ENCODE data around the gene ANP32A.

The ANP32A gene

DNA sequence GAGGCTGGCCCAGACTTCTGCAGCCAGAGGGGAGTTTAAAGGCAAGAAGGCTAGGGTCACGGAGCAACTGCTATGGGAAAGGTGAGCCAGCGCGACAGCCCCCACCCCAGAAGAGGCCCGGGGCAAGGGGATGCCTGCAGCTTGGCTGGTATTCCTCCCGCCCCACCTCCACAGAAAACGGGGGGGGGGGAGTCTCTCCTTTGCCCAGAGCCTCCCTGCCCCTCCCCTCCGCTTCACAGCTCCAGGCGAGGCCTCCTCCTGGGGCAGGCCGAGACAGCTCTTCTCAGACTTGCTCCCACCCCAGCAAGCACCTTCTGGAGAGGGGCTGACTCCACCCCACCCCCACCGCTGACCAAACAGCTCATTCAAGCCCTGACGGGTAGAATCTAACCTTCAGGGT lies 13.4 kb downstream of the ANP32A start:
- Histone ChIP-seq H3K9me3 (ENCODE audit: insufficient read depth, low read length) (no peaks in the 10 kb centered on the region), H3K4me1 (ENCODE audit: insufficient read depth, insufficient read length) (peaks cover 15% of the 10 kb centered on the region), H3K36me3 (ENCODE audit: insufficient read depth, insufficient read length, low read length) (peaks cover 55% of the 10 kb centered on the region), H3K9ac (ENCODE audit: insufficient read length, low read depth) (no peak overlapping the region), H3K27me3 (ENCODE audit: insufficient read depth, insufficient read length) (no peaks in the 10 kb centered on the region), H3K4me3 (ENCODE audit: insufficient read length, low read depth) (no peak overlapping the region)
- no peak for TF ChIP-seq YY1 (IDR thresholded peaks at IDR 0.05; ENCODE audit: insufficient read depth, insufficient read length)
- no peak for TF ChIP-seq SUZ12 (IDR thresholded peaks at IDR 0.05; ENCODE audit: extremely low read depth, insufficient read depth, insufficient read length)
- TF ChIP-seq ZNF274 (IDR thresholded peaks at IDR 0.05; ENCODE audit: low read depth, low read length): no peak
- no peak for DNase-seq (ENCODE audit: low read depth, low spot score)

DNA sequence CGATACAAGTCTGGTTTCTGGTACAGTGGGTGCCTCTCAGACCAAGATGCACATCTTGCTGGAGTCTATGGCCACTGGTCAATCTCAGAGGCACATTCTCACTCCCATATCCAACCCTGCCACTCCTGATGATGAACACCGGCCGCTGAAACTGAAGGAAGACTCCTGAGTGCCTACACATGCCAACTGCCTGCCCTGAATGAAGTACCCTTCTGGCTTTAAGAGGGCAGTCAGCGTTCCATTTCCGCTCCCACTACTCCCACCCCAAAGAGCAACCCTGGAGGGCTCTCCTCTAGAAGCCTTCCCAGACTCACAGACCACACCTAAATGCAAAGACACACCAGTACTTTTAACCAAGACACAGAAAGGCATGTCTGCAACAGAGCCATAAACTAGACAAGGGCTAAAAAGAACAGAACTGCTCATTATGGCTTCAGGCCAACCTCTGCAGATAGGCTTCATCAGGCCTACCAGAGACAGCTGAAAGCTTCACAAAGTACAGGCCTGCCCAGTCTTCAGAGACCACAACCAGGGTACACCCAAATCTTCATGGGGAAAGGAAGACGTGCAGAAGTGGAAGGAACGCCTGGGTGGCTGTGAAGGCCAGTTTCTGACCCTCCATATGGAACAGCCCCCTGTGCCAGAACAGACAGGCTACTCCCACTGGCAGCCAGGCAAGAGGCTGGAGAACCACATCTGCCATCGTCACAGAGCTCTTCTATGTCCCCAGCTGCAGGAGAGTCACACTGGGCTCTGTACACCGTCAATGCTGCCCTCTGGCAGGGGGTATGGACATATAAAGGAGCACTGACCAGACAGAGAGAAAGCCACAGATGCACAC lies 14.3 kb downstream of the ANP32A start:
- Histone ChIP-seq H3K4me1 (ENCODE audit: insufficient read depth, insufficient read length) (peaks cover 12% of the 10 kb centered on the region), H3K9me3 (ENCODE audit: insufficient read depth, low read length) (no peaks in the 10 kb centered on the region)

DNA sequence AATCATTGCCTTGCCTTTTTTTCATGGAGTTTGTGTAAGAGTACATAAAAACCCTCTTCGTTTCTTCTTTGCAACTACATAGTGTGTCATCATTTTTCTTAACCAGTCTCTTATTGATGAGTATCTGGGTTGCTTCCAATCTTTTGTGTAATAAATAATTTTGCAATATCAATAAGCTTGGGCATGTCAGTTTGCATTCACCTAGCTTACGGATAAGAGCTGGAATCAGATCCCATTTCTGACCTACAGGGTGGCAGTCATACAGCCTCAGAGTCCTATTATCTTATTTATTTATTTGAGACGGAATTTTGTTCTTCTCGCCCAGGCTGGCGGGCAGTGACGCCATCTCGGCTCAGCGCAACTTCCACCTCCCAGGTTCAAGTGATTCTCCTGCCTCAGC lies 18.3 kb downstream of the ANP32A start:
- Histone ChIP-seq H3K4me3 (ENCODE audit: insufficient read length, low read depth) (no peak overlapping the region), H3K36me3 (ENCODE audit: insufficient read depth, insufficient read length, low read length) (peaks cover 48% of the 10 kb centered on the region), H3K4me1 (ENCODE audit: insufficient read depth, insufficient read length) (peaks cover 13% of the 10 kb centered on the region), H3K27me3 (ENCODE audit: insufficient read depth, insufficient read length) (no peaks in the 10 kb centered on the region), H3K9ac (ENCODE audit: insufficient read length, low read depth) (no peak overlapping the region), H3K9me3 (ENCODE audit: insufficient read depth, low read length) (no peaks in the 10 kb centered on the region)
- no peak for DNase-seq (ENCODE audit: low read depth, low spot score)
- TF ChIP-seq YY1 (IDR thresholded peaks at IDR 0.05; ENCODE audit: insufficient read depth, insufficient read length): no peak
- TF ChIP-seq ZNF274 (IDR thresholded peaks at IDR 0.05; ENCODE audit: low read depth, low read length): no peak
- TF ChIP-seq SUZ12 (IDR thresholded peaks at IDR 0.05; ENCODE audit: extremely low read depth, insufficient read depth, insufficient read length): no peak

More for the DNA sequence above, 14.3 kb downstream of the ANP32A start:
- Histone ChIP-seq H3K4me3 (ENCODE audit: insufficient read length, low read depth) (no peak overlapping the region), H3K9ac (ENCODE audit: insufficient read length, low read depth) (no peak overlapping the region), H3K27me3 (ENCODE audit: insufficient read depth, insufficient read length) (no peaks in the 10 kb centered on the region), H3K36me3 (ENCODE audit: insufficient read depth, insufficient read length, low read length) (peaks cover 59% of the 10 kb centered on the region)
- TF ChIP-seq SUZ12 (IDR thresholded peaks at IDR 0.05; ENCODE audit: extremely low read depth, insufficient read depth, insufficient read length): no peak
- no peak for TF ChIP-seq ZNF274 (IDR thresholded peaks at IDR 0.05; ENCODE audit: low read depth, low read length)
- TF ChIP-seq YY1 (IDR thresholded peaks at IDR 0.05; ENCODE audit: insufficient read depth, insufficient read length): no peak
- no peak for DNase-seq (ENCODE audit: low read depth, low spot score)

DNA sequence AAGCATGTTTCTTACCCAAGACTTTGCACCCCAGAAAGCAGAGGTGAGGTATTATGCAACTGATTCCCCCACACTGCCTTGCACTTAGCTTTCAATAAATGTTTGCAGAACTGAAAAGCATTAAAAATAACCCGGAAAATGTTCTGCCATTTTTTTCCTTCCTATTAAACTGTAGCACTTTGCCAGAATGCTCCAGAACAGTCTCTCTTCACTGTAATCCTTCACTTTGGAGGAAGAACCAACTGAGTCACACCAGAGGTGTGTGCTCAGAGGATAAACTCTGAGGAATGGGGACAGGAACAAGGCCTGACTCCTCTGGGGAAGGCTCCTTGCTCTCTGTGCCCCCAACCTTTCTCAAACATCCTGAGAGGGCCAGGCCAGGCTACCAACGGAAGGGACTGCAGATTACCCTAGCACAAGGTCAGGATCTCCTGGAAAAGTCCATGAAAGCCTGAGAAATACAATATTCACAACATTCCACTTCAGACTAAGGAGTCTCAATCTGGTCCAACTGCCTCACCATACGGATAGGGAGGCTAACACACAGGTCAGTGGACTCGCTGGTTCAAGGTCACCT lies 19.0 kb downstream of the ANP32A start:
- DNase-seq (ENCODE audit: low read depth, low spot score): no peak
- Histone ChIP-seq H3K36me3 (ENCODE audit: insufficient read depth, insufficient read length, low read length) (peaks cover 47% of the 10 kb centered on the region), H3K9me3 (ENCODE audit: insufficient read depth, low read length) (no peaks in the 10 kb centered on the region), H3K4me1 (ENCODE audit: insufficient read depth, insufficient read length) (peaks cover 9% of the 10 kb centered on the region), H3K27me3 (ENCODE audit: insufficient read depth, insufficient read length) (no peaks in the 10 kb centered on the region), H3K9ac (ENCODE audit: insufficient read length, low read depth) (no peak overlapping the region), H3K4me3 (ENCODE audit: insufficient read length, low read depth) (no peak overlapping the region)
- no peak for TF ChIP-seq SUZ12 (IDR thresholded peaks at IDR 0.05; ENCODE audit: extremely low read depth, insufficient read depth, insufficient read length)
- no peak for TF ChIP-seq ZNF274 (IDR thresholded peaks at IDR 0.05; ENCODE audit: low read depth, low read length)
- no peak for TF ChIP-seq YY1 (IDR thresholded peaks at IDR 0.05; ENCODE audit: insufficient read depth, insufficient read length)

DNA sequence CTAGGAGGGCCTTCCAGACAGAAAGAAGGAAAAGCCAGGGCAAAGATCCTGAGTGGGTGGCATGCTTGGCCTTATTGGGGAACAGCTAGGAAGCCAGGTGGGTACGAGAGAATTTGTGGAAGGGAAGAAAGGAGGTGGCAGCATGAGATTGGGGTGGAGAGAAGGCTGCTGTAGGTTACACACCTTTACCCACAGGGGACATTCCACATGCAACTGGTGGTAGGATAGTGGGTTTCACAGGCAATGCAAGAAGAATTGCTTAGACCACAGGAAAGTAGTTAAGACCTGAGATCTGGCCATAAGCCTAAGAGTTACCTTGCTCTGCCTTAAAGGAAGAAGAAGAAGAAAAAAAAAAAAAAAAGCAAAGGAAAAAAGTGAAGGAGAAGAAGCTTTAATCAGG lies 19.8 kb downstream of the ANP32A start:
- no peak for TF ChIP-seq YY1 (IDR thresholded peaks at IDR 0.05; ENCODE audit: insufficient read depth, insufficient read length)
- TF ChIP-seq ZNF274 (IDR thresholded peaks at IDR 0.05; ENCODE audit: low read depth, low read length): no peak
- no peak for DNase-seq (ENCODE audit: low read depth, low spot score)
- no peak overlapping the region for H3K9ac ChIP-seq (ENCODE audit: insufficient read length, low read depth)
- no peak overlapping the region for H3K4me3 ChIP-seq (ENCODE audit: insufficient read length, low read depth)
- H3K27me3 ChIP-seq (ENCODE audit: insufficient read depth, insufficient read length): no peaks in the 10 kb centered on the region
- peaks cover 42% of the 10 kb centered on the region for H3K36me3 ChIP-seq (ENCODE audit: insufficient read depth, insufficient read length, low read length)
- H3K9me3 ChIP-seq (ENCODE audit: insufficient read depth, low read length): no peaks in the 10 kb centered on the region
- peaks cover 10% of the 10 kb centered on the region for H3K4me1 ChIP-seq (ENCODE audit: insufficient read depth, insufficient read length)

DNA sequence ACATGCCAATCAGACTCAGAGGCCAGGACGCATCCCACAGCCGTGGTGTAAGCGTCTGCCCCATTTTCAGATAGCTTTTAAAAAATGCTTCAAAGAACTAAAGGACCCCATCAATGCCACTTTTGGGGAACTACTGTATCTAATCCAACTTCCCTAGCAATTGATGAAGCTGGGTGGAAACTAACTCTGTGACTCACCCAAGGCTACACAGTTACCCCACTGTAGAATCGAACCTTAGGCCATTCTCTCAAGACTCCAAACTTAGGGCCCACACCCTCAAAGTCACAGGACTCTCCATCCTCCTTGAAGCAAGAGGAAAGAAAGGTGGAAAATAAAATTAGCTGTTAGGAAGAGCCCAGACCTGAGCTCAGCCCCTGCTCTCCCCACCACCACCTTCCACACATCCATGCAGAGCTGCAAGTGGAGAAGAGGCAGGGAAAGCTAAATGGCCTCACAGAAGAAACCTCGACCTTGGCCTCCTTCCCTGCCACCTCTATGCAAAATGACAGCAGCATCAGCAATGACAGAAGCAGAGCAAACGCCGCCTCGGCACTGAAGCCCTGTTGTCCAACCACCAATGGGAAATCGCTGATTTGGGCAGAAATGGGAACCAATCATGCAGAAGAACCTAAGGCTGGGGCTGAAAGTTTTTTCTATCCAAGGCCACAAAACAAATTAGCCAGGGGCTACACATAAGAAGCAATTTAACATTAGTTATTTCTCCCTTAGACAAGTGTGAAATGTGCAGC lies 22.2 kb downstream of the ANP32A start:
- no peaks in the 10 kb centered on the region for H3K27me3 ChIP-seq (ENCODE audit: insufficient read depth, insufficient read length)
- peaks cover 16% of the 10 kb centered on the region for H3K4me1 ChIP-seq (ENCODE audit: insufficient read depth, insufficient read length)
- H3K9ac ChIP-seq (ENCODE audit: insufficient read length, low read depth): no peak overlapping the region
- H3K4me3 ChIP-seq (ENCODE audit: insufficient read length, low read depth): no peak overlapping the region
- no peaks in the 10 kb centered on the region for H3K9me3 ChIP-seq (ENCODE audit: insufficient read depth, low read length)
- peaks cover 36% of the 10 kb centered on the region for H3K36me3 ChIP-seq (ENCODE audit: insufficient read depth, insufficient read length, low read length)
- no peak for DNase-seq (ENCODE audit: low read depth, low spot score)
- no peak for TF ChIP-seq ZNF274 (IDR thresholded peaks at IDR 0.05; ENCODE audit: low read depth, low read length)
- TF ChIP-seq SUZ12 (IDR thresholded peaks at IDR 0.05; ENCODE audit: extremely low read depth, insufficient read depth, insufficient read length): no peak
- TF ChIP-seq YY1 (IDR thresholded peaks at IDR 0.05; ENCODE audit: insufficient read depth, insufficient read length): no peak
